ENCODE data around the gene TIAM2.
"Not testable (repeated sequence)": the region's sequence is repeated elsewhere in the genome, so short reads cannot be mapped to it uniquely, and the experiment has no call there.

The TIAM2 gene

DNA sequence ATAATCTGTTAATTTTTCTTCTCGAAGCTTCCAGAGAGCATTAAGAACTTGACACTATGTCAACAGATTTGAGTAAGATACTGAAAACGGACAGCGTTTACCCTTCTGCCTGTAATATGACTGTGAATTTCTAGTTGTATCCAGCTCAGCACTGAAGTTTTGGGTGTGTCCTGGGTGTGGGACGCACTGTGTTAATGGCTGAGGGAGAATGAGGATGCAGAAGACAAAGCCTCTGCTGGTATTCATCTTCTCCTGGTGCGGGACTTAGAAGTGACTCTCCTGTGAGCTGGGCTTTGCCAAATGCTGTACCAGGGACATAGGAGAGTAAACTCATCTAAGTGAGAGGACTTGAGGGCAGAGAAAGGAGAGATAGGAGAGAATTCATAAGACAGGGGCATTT, 178.4 kb downstream of the TIAM2 start:
- no peak for DNase-seq

GRCh38 chr6:155174576-155175211, 179.6 kb downstream of the TIAM2 start:
- peak; percentile 74 for DNase-seq

DNA sequence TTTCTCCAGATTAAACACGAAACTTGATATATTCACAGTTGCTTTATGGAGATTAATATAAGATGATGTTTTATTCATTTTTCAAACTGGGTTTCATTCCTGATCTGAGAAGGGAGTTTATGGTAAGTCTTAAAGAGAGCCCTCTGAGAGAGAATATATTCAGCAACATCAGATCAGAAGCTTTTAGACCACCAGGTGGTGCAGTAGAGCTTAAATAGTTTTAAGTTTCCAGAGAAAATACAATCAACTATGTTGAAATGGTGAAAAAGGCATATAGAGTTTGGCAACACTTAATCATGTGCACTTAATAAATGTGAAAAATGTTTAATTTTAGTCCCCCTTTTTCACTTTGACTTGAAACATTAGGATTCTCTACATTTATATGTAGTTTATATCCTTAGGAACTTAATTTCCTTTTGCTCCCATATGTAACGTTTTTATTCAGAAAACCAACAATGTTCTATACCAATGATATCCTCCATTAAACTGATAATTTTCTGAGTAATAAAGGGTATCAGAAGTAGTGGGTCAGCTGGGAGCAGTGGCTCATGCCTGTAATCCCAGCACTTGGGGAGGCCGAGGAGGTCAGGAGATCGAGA, 182.3 kb downstream of the TIAM2 start:
- DNase-seq: peak; percentile 51

DNA sequence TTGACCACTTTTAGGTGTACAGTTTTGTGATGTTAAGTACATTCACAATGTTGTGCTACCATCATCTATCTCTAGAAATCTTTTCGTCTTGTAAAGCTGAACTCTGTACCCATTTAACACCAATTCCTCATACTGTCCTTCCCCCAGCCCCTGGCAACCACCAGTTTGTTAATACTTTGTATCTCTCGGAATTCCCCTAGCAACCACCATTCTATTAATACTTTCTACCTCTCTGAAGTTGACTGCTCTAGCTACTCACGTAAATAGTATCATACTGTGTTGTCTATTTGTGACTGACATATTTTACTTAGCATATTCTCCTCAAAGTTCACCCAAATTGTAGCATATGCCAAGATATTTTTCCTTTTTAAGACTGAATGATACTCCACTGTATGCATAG, 186.4 kb downstream of the TIAM2 start:
- no peak for DNase-seq

DNA sequence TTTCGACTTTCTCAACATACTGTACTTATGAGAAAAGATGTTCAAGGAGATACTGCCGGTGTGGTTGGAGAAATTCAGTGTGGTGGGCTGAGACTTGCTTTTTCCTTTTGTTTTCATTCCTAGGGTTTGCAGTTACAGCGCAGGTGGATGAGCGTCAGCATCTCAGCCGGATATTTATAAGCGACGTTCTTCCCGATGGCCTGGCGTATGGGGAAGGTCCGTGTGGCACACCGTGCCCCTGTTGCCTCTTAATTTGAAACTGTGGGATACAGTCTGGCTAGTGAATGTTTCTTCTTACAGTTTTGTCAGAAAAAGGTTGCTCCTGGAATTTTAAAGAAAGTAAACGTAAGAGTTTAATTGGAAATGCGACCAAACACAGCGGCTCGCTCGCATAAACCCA, 187.0 kb downstream of the TIAM2 start:
- DNase-seq: no peak

DNA sequence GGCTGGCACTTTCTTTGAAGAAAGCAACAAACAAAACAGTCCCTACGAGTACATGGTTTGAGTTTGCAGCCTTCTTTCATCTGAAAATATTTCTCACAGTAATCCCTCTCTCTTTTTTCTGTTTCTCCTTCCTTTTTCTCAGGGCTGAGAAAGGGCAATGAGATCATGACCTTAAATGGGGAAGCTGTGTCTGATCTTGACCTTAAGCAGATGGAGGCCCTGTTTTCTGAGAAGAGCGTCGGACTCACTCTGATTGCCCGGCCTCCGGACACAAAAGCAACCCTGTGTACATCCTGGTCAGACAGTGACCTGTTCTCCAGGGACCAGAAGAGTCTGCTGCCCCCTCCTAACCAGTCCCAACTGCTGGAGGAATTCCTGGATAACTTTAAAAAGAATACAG, 188.0 kb downstream of the TIAM2 start:
- no peak for DNase-seq

DNA sequence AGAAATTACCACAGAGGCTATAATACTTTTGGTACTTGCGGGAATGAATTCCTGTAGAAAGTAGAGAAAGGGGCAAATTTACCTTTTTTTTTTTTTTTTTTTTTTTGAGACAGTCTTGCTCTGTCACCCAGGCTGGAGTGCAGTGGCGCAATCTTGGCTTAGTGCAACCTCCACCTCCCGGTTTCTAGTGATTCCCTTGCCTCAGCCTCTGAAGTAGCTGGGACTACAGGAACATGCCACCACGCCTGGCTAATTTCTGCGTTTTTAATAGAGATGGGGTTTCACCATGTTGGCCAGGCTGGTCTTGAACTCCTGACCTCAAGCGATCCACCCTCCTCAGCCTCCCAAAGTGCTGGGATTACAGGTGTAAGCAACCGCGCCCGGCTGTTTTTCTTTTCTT, 189.9 kb downstream of the TIAM2 start:
- not testable (repeated sequence) for DNase-seq

GRCh38 chr6:155185544-155185943, 190.4 kb downstream of the TIAM2 start:
- DNase-seq: peak; percentile 27

DNA sequence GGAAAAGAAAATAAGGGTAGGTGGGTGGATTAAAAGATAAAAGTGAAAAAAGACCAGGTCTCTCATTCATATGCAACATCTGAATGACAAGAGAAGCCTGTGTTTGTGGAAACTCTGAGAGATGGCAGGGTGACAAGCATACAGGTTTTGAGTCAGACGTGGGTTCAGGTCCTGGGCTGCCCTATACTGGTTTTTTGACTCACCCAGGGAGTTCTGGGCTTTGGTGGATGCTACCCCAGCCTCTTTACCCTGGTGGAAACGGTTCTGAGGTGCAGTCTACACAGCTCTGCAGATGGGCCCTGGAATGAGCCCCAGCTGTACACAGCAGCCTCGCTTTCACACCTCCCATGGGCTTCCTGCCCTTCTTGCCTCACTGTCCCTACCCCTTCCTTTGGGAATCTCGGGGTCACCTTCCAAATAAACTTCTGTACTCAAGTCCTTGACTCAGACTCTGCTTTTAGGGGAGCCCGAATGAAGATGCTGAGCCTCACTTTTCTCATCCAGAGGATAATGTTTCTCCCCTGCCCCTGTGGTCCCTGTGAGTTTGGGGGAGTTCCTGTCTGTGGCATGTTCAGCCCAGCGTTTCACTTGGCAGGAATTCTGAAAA, 191.0 kb downstream of the TIAM2 start:
- DNase-seq: no peak

DNA sequence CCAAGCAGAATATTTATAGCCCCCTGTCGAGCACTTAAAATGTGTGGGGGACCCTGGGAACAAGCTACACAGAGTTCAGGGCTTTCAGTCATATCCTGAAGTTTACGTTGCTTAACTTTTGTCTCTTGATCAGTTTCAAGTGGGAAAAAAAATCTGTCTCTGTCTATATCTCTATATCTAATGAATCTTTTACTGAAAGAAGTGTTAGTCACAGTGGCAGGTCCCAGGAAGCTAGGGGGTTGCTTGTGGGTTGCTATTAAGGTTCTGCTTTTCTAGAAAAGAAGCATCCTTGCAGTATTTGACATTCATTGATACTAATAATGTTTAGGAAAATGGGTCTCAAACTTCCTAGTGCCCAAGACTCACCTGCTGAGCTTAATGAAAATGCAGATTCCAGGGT, 192.0 kb downstream of the TIAM2 start:
- DNase-seq: no peak

GRCh38 chr6:155187994-155188706, 193.0 kb downstream of the TIAM2 start:
- no peak for DNase-seq

GRCh38 chr6:155188707-155189496, 193.8 kb downstream of the TIAM2 start:
- DNase-seq: no peak

DNA sequence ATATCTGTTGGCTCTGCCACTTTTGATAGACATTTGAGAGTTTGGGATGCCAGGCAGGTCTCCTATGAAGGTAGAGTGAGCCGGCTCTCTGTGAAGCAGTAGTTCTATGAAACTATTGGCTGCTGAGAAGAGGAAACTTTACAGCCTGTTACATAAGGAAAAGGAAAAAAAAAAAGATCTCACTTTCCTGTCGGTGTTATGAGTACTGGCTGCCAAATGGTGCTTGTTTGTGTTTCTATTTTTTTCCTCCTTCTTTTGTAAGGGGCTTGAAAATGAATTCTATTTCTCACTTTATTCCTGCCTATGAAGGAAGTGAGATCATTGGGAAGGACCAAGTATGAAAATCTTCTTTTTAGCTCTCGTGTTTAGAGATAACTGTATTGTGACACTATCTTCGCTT, 195.6 kb downstream of the TIAM2 start:
- DNase-seq: no peak

GRCh38 chr6:155193526-155193925, 198.4 kb downstream of the TIAM2 start:
- no peak for DNase-seq

DNA sequence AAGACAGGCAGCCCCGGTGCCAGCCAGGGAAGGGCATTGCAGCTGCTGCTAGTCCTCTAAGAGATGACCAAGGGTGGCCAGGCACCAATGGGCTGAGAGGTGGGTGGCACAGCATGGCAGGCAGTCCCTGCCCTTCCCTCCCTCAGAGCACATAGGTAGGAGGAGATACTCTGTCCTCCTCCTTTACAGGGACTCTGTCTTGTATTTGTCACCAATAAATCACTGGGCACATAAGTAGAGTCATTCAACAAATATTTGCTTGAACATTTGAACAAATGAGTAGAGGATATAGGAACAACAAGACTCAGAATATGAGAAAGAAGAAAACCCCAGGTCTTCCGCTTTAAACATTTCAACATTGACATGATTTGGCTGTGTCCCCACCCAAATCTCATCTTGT, 199.3 kb downstream of the TIAM2 start:
- DNase-seq: no peak

GRCh38 chr6:155195903-155196302, 200.8 kb downstream of the TIAM2 start:
- DNase-seq: no peak

DNA sequence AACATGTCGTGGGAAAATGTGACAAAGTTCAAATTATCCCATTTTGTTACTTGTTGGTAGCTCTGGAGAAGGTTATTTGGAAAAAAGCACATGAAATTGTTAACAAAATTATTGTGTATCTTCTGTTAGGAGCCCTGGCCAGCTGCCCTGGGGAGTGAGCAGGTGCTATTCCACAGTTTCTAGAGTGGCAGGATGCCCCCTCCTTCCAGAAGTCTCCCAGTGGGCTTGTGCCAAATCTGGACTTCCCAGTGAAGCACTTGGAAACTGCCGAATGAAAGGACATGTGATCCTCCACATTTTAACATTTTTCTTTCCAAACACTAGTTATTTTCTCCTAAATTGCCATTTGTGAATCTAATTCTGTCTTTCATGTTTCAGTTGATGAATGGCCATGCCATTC, 201.8 kb downstream of the TIAM2 start:
- peak; percentile 11 for DNase-seq

GRCh38 chr6:155197932-155198331, 202.8 kb downstream of the TIAM2 start:
- DNase-seq: no peak

- no peak for DNase-seq
Observed at GRCh38 chr6:155200012-155200411, 204.9 kb downstream of the TIAM2 start.

- DNase-seq: no peak
Observed at GRCh38 chr6:155201461-155202226, 206.5 kb downstream of the TIAM2 start.

DNA sequence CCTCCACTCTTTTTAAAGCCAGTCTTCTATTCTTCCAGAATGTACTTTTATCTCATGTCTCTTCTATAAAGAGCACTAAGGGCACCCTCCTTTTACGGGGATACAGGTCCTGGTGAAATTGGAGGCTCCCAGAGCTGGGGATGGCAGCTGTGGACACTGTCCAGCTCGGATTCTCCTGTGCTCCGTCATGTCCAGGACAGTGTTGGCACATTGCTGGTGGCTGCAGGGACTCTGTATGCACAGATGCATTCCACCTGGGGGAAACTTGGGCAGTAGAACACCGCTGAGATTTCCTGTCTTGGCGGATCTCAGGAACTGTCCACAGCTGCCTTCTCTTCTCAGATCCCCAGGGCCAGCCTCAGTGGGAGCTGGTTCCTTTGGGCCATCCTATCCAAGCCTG, 212.1 kb downstream of the TIAM2 start:
- no peak for DNase-seq

DNA sequence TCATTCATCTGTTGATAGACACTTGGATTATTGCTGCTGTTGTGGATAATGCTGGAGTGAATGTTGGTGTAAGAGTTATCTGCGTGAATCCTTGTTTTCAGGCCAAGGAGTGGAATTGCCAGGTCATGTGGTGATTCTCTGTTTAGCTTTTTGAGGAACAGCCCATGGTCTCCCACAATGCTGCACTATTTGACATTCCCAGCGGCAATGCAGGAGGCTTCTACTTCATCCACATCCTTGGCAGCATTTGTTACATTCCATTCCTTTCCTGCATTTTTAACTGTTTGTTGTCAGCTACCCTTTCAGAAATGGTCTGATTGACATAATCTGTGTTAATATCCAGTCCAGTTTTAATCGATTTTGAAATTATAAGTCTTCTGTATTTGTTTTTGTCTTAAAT, 217.0 kb downstream of the TIAM2 start:
- no peak for DNase-seq

Data from COR-L47 (cell line).